Stimulated activated CD8-positive, alpha-beta memory T cell treated with anti-CD3 and anti-CD28 coated beads, Interleukin-7, amount 100 ng/mL, for 4 hours (primary cell): Measurements from ENCODE around the gene GRIN2C.
A peak's percentile ranks its signal among the peaks of the same experiment; 100 is the strongest.

Experiments
- DNase-seq, 2 donors: peaks; one replicate each; pipeline ENCODE4 v3.0.0-alpha.2; 2020; ENCODE audit warnings: low read depth in 2 of 2

GRIN2C gene

GRCh38 chr17:74864297-74864865 lies 4.7 kb upstream of the GRIN2C start:
- DNase-seq, result no peak

- no peak for DNase-seq
These were observed 4.0 kb upstream of the GRIN2C start for GRCh38 chr17:74863420-74864296.

- no peak for DNase-seq
These were observed 3.2 kb upstream of the GRIN2C start for GRCh38 chr17:74862919-74863318.

- DNase-seq, result peak; percentile 36 to 40
These were observed 2.6 kb upstream of the GRIN2C start for GRCh38 chr17:74862108-74862901.

GRCh38 chr17:74861662-74862107 lies 2.0 kb upstream of the GRIN2C start:
- DNase-seq, result no peak

GRCh38 chr17:74860872-74861661 lies 1.4 kb upstream of the GRIN2C start:
- DNase-seq, result no peak

- DNase-seq, result no peak
These were observed 665 bp upstream of the GRIN2C start for GRCh38 chr17:74860229-74860871.

- no peak for DNase-seq
These were observed 820 bp downstream of the GRIN2C start for GRCh38 chr17:74858672-74859458.

- DNase-seq, result no peak
These were observed 2.5 kb downstream of the GRIN2C start for GRCh38 chr17:74857191-74857590.

- DNase-seq, result no peak
These were observed 3.6 kb downstream of the GRIN2C start for GRCh38 chr17:74856112-74856511.

- DNase-seq, result no peak
These were observed 4.4 kb downstream of the GRIN2C start for GRCh38 chr17:74855323-74855722.

GRCh38 chr17:74854792-74855191 lies 4.9 kb downstream of the GRIN2C start:
- DNase-seq, result no peak

GRCh38 chr17:74853669-74854068 lies 6.0 kb downstream of the GRIN2C start:
- no peak for DNase-seq

GRCh38 chr17:74853048-74853397 lies 6.7 kb downstream of the GRIN2C start:
- no peak for DNase-seq

- no peak for DNase-seq
These were observed 7.2 kb downstream of the GRIN2C start for GRCh38 chr17:74852237-74853047.

GRCh38 chr17:74851612-74852236 lies 8.0 kb downstream of the GRIN2C start:
- no peak for DNase-seq

- DNase-seq, result no peak
These were observed 8.8 kb downstream of the GRIN2C start for GRCh38 chr17:74850914-74851313.

- DNase-seq, result no peak
These were observed 9.4 kb downstream of the GRIN2C start for GRCh38 chr17:74850310-74850709.
